ENCODE data around the gene ARHGEF39.

- TF ChIP-seq CTCF (IDR thresholded peaks at IDR 0.05; ENCODE audit: poor library complexity) (no peak), EZH2 (IDR thresholded peaks at IDR 0.05; ENCODE audit: borderline replicate concordance) (no peak), EZH2phosphoT487 (IDR thresholded peaks at IDR 0.05; ENCODE audit: low read depth, severe bottlenecking, unreplicated experiment) (no peak)
Observed at GRCh38 chr9:35706951-35707350, 42.0 kb upstream of the ARHGEF39 start.

Data from hepatocyte (in vitro differentiated cells).